Stimulated activated CD8-positive, alpha-beta memory T cell treated with anti-CD3 and anti-CD28 coated beads, Interleukin-12 subunit alpha, Interleukin-12 subunit beta, amount 100 ng/mL, for 1 hour (primary cell): ENCODE results near the gene RNASE1.

Source experiments
- DNase-seq: peaks from one replicate; pipeline ENCODE4 v3.0.0-alpha.2; 2020; ENCODE audit warnings: low read depth

Gene RNASE1

DNA sequence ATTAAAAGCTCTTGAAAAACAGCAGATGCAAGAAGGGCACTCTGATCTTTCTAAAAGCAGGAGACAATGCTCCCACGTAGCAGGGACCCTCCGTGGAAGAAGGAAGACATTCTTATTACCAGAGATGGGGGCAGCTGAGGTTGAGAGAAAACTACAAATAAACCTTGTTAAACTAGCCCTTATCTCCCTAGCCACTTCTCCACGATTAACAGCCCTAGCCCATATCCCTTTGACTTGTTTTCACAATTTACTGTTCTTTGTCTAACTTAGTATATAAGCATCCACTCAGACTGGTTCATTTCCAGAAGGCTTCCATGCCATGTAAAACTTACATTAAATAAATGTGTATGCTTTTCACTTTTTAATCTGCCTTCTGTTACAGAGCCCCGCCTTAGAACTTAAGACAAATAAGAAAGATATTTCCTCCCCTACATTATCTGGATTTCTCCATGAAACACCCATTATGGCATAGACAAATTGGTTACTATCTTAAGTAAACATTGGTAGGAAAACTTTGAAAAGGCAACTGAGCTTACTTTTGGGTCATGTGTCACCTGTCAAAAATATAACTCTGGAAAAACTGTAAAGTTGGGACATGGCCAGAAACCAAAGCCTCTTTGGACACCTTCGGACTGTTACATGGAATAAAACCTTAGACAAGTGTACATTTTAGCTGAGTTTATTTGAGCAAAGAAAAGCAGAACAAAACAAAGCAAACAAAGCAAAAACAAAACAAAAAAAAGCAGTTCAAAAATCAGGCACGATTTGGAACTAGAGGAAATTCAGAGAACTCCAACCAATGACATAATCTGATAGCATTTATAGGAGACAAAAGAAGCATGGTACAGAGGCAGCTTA is 4.9 kb upstream of the RNASE1 start:
- no peak for DNase-seq

DNA sequence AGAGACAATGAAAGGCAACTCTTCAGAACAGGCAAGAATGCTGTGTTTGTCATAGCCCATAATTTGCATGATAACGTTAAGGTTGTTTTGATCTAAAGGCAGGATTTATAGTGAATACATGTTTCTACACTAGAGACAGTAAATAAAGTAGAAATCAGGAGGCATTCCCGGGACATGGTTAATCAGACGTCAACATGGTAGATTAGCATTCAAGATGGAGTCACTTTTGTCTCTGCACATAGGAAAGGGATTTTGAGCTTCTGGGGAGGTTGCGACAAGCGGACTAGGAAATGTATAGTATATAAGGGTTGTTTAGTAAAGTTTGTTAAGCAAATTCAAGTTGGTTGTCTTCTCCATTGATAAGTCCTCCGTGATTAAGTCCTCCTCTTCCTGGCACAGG is 2.8 kb upstream of the RNASE1 start:
- no peak for DNase-seq

DNA sequence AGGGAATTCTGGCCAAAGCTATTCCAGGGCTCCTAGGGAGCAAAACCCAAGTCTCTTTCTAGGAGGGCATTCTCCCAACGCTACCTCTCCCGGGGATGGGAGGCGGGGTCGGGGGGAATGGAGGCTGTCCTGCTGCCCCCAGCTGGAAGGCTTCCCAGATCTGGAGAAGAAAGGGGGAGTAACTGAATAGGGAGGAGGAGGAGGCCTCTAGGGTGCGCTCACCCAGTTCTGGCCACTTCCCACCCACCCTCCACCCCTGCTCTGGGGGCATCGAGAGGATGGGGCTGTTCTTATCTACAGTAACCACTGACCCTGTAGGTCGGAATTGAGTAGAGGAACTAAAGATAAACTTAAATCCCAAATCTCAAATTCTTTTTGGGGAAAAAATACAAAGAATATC is 579 bp upstream of the RNASE1 start:
- DNase-seq: no peak

DNA sequence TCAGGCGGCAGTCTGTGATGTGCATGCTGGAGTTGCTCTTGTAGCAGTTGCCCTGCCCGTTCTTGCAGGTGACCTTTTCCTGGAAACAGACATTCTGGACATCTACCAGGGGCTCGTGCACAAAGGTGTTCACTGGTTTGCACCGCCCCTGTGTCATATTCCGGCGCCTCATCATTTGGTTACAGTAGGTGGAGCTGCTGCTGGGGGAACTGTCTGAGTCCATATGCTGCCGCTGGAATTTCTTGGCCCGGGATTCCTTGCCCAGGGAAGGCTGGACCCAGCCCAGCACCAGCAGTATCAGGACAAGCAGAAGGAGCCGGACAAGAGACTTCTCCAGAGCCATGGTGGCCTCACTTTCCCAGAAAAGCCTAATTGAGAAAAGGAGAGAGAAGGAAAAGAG is 918 bp downstream of the RNASE1 start:
- no peak for DNase-seq

DNA sequence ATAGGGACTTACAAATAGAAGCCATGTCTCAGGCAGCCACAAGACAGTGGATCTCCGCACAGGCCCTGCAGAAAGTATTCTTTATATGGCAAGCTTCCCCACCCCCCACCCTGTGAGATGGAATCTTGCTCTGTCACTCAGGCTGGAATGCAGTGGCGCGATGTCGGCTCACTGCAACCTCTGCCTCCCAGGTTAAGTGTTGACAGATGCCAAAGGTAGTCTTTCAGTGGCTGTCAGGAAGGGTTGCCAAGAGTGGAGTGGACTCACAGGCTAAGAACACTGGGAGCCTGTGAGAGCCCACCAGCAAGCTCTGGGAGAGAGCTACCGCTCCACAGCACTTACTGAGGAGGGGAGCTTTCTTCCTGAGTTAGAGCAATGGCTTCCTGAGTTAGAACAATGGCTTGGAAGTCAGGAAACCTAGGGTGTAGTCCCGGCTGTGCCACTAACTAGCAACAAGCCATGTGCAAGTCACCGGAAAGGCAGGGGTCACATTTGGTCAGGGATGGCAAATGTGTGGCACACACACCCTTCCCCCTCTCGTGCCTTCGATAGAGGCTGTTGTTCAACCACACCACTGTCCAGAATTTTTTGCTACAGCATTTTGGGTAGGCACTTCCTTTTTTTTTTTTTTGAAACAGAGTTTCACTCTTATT is 2.6 kb downstream of the RNASE1 start:
- no peak for DNase-seq

DNA sequence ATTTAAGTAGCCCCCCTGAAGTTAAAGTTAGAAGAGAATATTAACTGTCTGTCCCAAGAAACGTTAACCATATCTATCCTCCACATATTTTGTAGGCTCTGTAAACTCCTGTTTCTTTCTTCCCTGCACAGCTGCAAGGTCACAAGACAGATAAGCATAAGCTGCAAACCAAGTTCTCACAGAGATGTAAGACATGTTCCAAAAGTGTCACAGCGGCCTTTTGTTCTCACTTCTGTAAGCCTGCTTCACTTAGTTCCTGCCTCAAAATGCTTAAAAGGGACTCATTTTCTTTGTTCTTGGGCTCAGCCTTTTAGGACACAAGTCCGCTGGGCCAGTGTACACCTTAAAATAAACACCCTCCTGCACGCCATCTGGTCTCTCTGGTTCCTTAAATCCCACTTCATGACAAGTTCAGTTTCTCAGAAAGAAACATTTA is 3.2 kb downstream of the RNASE1 start:
- no peak for DNase-seq

DNA sequence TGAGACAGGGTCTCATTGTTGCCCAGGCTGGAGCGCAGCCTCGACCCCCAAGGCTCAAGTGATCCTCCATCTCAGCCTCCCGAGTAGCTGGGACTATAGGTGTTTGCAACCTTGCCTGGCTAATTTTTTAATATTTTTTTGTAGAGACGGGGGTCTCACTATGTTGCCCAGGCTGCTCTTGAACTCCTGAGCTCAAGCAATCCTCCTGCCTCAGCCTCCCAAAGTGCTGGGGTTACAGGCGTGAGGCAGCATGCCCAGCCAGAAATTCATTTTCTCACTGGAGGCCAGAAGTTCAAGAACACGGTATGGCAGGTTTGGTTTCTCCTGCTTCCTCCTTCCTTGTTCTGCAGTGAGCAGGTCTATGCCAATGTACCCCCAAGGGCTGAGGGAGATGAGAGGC is 3.7 kb downstream of the RNASE1 start:
- DNase-seq: no peak

DNA sequence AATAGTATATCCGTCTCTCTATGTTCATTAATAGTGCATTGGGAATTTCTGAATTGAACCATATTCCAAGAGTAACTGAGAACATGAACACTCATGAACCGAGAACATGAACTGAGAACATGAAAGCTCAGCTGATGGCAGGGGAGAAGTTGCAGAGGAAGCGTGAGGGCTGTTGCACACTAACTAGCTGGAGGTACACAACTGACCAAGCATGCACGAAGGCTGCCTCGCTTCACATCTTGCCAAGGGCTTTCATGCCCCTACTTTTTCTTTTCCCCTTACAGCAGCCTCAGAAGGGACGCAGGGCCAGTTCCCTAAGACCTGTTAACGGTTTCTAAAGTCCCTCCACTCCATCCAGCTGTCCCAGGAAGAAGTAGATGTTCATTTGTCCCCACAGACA is 4.3 kb downstream of the RNASE1 start:
- no peak for DNase-seq

DNA sequence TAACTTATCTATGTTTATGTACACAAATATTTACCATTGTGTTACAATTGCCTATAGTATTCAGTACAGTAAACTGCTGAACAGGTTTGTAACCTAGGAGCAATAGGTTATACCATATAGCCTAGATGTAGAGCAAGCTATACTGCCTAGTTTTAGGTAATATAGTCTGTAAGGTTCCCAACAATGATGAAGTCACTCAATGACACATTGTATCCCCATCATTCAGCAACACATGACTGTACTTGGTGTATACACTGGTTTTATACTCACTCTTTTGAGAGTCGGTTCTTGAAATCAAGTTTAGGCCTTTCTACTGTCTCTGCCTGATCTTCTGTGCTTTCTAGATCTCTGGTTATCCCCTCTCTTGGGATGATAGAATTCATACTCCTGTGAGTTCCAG is 5.5 kb downstream of the RNASE1 start:
- no peak for DNase-seq

DNA sequence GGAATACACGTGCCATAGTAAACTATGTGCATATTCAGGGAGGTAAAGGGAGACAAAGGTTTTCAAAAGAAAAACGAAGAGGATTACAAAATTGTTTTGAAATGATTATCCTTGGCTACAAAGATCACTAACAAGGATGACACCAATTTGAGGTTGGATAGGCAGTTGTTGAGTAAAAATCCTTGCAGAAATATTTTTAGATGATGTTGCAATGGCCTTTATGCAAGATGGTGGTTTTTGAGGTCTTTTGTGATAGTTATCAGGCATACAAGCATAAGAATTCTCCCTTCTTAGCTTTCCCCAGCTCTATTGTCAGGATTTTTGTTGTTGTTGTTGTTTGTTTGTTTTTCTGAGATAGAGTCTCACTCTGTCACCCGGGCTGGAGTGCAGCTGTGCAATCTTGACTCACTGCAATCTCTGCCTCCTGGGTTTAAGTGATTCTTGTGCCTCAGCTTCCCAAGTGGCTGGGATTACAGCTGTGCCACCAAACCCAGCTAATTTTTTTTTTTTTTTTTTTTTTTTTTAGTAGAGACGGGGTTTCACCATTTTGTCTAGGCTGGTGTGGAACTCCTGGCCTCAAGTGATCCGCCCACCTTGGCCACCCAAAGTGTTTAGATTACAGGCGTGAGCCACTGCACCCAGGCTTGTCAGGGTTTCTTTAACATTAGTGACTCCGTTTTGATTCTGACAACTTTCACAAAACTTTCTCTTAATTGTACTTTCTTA is 7.8 kb downstream of the RNASE1 start:
- no peak for DNase-seq

DNA sequence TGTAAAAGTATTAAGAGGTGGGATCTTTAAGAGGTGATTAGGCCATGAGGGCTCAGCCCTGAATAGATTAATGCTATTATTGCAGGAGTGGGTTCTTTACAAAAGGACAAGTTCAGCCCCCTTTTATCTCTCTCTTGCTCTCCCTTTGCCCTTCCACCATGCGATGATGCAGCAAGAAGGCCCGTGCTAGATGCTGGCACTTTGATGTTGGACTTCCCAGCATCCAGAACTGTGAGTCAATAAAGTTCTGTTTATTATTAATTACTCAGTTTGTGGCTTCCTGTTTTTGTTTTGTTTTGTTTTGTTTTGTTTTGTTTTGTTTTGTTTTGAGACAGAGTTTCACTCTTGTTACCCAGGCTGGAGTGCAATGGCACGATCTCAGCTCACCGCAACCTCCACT is 10.1 kb downstream of the RNASE1 start:
- no peak for DNase-seq

DNA sequence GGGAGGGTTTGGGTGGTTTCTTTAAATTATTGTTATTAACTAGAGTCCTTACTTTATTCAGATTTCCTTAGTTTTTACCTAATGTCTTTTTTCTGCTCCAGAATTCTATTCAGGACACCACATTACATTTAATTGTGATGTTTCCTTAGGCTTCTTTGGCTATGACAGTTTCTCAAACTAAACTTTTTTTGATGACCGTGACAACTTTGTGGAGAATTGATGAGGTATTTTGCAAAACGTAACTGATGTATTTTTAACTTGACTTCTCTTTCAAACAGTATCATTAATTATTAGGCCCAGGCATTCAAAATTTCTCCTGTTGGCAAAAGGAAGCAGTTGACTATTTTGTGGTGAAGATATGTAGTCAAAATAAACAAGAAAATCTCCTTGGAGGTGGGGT is 11.0 kb downstream of the RNASE1 start:
- DNase-seq: no peak

DNA sequence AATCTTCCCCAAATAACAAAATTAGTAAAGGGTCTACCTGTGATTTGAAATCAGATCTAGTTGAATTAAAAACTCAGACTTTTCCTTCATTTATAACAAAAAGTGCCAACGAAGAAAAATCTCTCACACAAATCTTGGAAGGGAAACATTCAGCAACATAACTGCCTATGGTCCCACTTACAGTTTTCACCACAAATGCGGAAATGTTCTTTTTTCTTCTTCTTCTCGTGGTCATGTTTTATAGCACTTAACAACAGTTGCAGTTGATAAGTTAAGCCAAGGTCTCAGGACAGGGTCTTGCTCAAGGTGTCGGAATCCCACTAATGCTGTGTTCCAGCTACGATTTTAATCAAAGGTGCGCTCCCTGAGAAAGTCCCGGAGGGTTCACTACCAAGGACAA is 11.5 kb downstream of the RNASE1 start:
- DNase-seq: no peak

DNA sequence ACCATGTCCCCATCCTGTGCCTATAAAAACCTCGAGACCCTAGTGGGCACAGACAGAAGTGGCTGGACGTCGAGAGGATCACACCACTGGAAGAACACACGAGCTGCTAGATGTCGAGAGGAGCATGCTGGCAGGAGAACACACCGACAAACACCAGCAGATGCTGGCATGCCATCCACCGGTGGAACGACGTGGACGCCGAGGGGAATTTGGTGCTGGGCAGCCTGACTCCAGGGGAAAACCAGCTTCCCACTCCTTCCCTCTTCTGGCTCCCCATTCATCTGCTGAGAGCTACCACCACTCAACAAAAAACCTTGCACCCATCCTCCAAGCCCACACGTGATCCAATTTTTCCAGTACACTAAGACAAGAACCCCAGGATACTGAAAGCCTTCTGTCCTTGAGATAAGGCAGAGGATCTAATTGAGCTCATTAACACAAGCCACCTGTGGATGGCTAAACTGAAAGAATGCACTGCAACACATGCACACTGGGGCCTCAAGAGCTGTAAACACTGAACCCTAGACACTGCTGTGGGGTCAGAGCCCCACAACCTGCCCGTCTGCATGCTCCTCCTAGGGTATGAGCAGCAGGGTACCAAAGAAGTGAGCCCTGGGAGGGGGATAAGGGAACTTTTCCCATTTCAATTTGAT is 12.1 kb downstream of the RNASE1 start:
- DNase-seq: no peak

DNA sequence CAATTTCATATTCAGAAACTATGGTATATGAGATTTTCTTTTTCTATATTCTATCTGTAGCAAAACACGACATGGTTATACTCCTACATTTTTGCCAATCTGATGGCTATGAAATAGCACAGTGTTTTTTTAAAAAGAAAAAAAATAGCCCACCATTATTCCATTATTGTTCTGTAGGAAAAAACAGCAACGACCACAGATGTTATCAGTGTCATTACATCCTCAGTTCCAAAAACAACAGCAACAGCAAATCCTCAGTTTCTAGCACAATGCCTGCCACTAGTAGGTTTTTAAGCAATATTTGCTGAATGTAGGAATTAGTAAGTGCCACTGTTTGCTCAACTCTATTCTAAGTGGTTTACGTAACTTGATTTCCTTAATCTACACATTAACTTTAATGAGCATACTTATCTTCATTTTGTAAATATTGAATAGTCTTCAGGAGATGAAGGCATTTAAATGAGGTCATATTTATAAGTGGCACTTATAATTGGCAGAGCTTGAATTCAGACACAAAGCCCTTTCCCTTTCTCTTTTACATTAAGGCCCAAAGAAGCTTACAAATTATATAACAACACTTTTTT is 13.3 kb downstream of the RNASE1 start:
- no peak for DNase-seq

DNA sequence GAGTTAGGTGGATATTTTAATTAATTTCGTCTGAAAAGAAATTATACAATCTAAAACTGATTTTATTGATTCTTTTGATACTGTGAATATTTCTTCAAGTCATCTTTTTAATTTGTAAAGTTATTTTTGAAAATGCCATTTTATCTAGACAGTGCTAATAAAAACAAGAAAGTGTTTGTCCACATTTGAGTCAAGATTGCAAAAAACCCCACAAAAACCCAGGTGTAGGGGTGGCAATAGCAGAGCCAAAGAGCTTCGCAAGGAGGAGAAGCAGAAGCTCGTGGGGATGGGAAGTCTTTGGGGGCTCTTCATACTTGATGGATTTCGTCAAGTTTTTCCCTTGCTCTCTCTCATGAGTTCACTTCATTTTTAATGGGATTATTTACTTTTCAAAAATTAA is 15.6 kb downstream of the RNASE1 start:
- DNase-seq: no peak

DNA sequence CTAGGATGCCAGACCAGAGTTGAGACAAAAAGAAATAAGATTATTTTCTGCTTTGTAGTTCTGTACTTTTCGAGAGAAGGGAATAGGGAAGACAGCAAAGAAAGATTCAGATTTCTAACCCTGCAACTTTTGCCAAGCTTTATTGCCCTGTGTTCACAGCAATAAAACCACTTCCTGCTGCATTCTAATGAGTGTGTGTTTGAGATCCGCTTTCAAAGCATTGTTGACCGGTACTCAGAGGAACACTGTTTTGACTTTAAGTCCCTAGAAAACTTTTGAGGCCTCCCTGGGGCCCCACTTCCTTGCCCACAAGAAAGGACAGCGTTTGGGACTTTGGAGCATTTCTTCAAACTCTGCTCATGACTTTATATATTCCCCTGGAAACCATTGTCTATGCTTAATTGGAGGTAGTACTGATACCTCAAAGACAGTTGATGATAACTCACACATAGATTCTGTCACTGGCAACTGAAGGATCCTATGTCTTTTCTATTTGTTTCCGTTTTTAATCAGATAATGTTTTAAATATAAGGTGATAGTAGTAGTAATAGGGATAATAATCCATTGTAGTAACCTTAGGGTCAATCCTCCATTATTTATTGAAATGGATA is 20.3 kb downstream of the RNASE1 start:
- no peak for DNase-seq

DNA sequence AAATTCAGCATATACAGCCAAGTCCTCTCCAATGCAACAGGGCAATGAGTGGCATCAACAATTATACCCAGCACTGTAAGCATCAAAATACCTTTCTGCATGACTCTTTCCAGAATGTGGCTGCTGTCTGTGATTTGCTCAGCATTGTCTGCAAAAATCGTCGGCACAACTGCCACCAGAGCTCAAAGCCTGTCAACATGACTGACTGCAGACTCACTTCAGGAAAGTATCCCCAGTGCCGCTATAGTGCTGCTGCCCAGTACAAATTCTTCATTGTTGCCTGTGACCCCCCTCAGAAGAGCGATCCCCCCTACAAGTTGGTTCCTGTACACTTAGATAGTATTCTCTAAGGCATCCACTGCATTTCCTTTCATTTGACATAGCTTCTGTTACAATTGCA is 20.8 kb downstream of the RNASE1 start:
- no peak for DNase-seq

DNA sequence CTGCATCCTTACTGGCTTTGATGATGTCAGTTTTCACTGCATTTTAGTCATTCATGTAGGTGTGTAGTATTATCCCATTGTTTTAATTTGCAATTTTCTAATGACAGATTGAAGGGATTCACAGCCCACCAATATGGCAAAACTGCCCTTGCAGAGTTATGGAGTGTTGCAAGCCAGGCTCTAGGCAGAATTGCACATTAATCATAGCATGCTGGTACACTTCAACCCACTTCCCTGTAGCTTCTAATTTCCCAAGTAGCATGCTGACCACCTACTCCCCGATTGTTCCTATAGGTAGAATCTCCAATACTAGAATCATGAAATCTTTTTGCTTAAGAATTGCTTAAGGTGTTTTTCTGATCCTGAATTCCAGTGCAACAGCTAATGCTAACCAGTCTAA is 26.7 kb downstream of the RNASE1 start:
- no peak for DNase-seq

DNA sequence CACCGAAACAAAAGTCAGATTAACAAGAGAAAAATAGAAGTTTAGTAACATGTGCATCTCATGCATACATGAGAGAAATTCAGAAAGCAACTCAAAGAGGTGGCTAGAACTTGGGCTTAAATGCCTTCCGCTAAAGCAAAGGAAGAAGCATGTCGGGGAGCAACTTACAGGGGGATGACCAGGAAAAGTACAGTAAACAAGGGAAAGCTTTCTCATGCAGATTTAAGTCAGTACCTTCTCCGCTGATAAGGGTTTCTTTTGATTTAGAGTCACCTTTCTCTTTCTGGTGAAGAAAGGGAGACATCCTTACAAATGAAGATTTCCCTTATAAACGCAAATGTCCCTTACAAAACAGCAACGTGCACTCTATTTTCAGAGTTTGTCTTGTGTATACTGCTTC is 27.6 kb downstream of the RNASE1 start:
- DNase-seq: no peak

DNA sequence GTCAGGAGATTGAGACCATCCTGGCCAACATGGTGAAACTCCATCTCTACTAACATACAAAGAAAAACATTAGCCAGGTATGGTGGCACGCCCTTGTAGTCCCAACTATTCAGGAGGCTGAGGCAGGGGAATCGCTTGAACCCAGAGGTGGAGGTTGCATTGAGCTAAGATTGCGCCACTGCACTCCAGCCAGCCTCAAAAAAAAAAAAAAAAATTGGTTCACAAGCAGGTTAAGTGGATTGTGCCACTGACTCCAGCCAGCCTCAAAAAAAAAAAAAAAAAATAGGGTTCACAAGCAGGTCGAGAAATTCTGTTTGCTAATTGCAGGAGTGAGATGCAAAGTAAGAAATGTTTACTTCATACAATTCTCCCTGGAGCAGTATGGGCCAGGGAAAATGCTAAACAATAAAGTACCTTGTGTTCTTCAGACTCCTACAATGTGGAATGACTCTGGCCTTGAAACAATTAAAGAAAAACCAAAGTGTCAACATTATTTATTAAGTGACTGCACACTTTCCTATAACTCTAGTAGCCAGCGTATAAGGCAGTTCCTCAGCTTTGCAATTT is 28.3 kb downstream of the RNASE1 start:
- no peak for DNase-seq
